Mammary epithelial cell (primary cell): Measurements from ENCODE around the gene ANXA9.

Experiments
- CTCF ChIP-seq, 2 donors: IDR thresholded peaks in 1 of 2; conservative IDR thresholded peaks in 1 of 2; 2 replicates each; pipeline ENCODE4 v1.5.1; 2011 to 2012; ENCODE audit warnings: inconsistent platforms in 2 of 2, low read length in 2 of 2, mild to moderate bottlenecking in 2 of 2, control low read depth in 1 of 2, low read depth in 1 of 2; ENCODE audit not compliant: insufficient read depth in 1 of 2; ENCODE audit errors: extremely low read depth in 1 of 2
- EZH2 ChIP-seq: IDR thresholded peaks from 2 replicates; pipeline ENCODE4 v1.6.1; 2012; ENCODE audit warnings: low read length, inconsistent platforms, borderline replicate concordance

GRCh38 chr1:150944856-150945255, 37.2 kb upstream of the ANXA9 start:
- no peak for TF ChIP-seq CTCF (conservative IDR thresholded peaks at IDR 0.05 in 1 of 2, IDR thresholded peaks at IDR 0.05 in 1 of 2; ENCODE audit: extremely low read depth in 1 of 2, insufficient read depth in 1 of 2, low read depth in 1 of 2, low read length in 2 of 2)
- TF ChIP-seq EZH2, result no peak
